ENCODE measurements around the gene RPRD1B. TPM values are rescaled to one million over a fixed set of nuclear protein-coding genes. Genes with fewer than 3 reads are reported as not detected.

RPRD1B gene
- total and polyA plus RNA-seq, 2 of the 13 experiments (the other 11 are each of a cell fraction or from before 2014, with no cell fraction given) = 31.1 to 41.5 TPM

DNA sequence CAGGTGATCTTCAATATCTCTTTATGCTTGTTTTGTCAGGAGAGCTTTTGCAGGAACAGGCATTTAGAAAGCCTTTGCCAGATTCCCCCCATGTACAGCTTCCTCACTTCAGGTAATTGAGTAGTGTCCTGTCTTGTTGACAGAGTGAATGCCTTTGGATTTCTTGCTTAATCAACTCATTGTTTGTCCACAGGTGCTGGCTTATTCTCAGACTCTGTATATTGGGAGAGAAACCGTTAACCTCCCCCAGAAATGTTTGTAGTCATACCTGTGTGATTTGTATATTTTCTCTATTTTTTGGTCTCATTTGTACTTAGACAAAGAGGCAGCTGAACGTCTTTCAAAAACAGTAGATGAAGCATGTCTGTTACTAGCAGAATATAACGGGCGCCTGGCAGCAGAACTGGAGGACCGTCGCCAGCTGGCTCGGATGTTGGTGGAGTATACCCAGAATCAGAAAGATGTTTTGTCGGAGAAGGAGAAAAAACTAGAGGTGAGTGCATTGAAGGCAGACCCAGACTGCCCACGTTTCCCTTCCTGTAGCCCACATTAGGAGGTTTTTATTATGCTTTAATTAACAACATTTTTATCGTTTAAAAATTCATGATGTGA lies 32.3 kb downstream of the RPRD1B start (continued):
- TF ChIP-seq ZNF547 (CRISPR knock-in tag; IDR thresholded peaks at IDR 0.05) = no peak
- TF ChIP-seq SOX13 (IDR thresholded peaks at IDR 0.05) = no peak
- TF ChIP-seq SOX13 (CRISPR knock-in tag; conservative IDR thresholded peaks at IDR 0.05 in 1 of 2, IDR thresholded peaks at IDR 0.05 in 1 of 2) = peak in 1 of 2 experiments; percentile 62; a peak in 1 of 4 replicates
- no peak for TF ChIP-seq ZNF615 (CRISPR knock-in tag; IDR thresholded peaks at IDR 0.05; ENCODE audit: borderline replicate concordance)
- TF ChIP-seq, protein P1, sequence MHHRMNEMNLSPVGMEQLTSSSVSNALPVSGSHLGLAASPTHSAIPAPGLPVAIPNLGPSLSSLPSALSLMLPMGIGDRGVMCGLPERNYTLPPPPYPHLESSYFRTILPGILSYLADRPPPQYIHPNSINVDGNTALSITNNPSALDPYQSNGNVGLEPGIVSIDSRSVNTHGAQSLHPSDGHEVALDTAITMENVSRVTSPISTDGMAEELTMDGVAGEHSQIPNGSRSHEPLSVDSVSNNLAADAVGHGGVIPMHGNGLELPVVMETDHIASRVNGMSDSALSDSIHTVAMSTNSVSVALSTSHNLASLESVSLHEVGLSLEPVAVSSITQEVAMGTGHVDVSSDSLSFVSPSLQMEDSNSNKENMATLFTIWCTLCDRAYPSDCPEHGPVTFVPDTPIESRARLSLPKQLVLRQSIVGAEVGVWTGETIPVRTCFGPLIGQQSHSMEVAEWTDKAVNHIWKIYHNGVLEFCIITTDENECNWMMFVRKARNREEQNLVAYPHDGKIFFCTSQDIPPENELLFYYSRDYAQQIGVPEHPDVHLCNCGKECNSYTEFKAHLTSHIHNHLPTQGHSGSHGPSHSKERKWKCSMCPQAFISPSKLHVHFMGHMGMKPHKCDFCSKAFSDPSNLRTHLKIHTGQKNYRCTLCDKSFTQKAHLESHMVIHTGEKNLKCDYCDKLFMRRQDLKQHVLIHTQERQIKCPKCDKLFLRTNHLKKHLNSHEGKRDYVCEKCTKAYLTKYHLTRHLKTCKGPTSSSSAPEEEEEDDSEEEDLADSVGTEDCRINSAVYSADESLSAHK (CRISPR knock-in tag; IDR thresholded peaks at IDR 0.05; ENCODE audit: borderline replicate concordance) = no peak
- no peak for TF ChIP-seq KLF15 (CRISPR knock-in tag; IDR thresholded peaks at IDR 0.05; ENCODE audit: borderline replicate concordance)
- TF ChIP-seq FOXJ3 (CRISPR knock-in tag; IDR thresholded peaks at IDR 0.05; ENCODE audit: borderline replicate concordance) = no peak
- no peak for TF ChIP-seq ERF (CRISPR knock-in tag; IDR thresholded peaks at IDR 0.05)
- TF ChIP-seq, protein P2, sequence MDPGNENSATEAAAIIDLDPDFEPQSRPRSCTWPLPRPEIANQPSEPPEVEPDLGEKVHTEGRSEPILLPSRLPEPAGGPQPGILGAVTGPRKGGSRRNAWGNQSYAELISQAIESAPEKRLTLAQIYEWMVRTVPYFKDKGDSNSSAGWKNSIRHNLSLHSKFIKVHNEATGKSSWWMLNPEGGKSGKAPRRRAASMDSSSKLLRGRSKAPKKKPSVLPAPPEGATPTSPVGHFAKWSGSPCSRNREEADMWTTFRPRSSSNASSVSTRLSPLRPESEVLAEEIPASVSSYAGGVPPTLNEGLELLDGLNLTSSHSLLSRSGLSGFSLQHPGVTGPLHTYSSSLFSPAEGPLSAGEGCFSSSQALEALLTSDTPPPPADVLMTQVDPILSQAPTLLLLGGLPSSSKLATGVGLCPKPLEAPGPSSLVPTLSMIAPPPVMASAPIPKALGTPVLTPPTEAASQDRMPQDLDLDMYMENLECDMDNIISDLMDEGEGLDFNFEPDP (CRISPR knock-in tag; conservative IDR thresholded peaks at IDR 0.05) = no peak
- TF ChIP-seq, protein P3, sequence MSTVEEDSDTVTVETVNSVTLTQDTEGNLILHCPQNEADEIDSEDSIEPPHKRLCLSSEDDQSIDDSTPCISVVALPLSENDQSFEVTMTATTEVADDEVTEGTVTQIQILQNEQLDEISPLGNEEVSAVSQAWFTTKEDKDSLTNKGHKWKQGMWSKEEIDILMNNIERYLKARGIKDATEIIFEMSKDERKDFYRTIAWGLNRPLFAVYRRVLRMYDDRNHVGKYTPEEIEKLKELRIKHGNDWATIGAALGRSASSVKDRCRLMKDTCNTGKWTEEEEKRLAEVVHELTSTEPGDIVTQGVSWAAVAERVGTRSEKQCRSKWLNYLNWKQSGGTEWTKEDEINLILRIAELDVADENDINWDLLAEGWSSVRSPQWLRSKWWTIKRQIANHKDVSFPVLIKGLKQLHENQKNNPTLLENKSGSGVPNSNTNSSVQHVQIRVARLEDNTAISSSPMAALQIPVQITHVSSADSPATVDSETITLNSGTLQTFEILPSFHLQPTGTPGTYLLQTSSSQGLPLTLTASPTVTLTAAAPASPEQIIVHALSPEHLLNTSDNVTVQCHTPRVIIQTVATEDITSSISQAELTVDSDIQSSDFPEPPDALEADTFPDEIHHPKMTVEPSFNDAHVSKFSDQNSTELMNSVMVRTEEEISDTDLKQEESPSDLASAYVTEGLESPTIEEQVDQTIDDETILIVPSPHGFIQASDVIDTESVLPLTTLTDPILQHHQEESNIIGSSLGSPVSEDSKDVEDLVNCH (CRISPR knock-in tag; IDR thresholded peaks at IDR 0.05) = no peak
- TF ChIP-seq ZFP36L1 (CRISPR knock-in tag; IDR thresholded peaks at IDR 0.05) = no peak
- no peak for TF ChIP-seq FOXP1 (IDR thresholded peaks at IDR 0.05)
- 0 out of 2 replicates have a peak, but pooled peaks have one; percentile 35 for TF ChIP-seq FOXP1 (CRISPR knock-in tag; IDR thresholded peaks at IDR 0.05)
- peak; percentile 65 for TF ChIP-seq FOXA3 (CRISPR knock-in tag; IDR thresholded peaks at IDR 0.05)
- no peak for TF ChIP-seq MTA3 (CRISPR knock-in tag; IDR thresholded peaks at IDR 0.05)
- no peak for TF ChIP-seq ZMYM2 (CRISPR knock-in tag; IDR thresholded peaks at IDR 0.05)
- no peak for TF ChIP-seq ZBTB8A (CRISPR knock-in tag; IDR thresholded peaks at IDR 0.05; ENCODE audit: borderline replicate concordance, low read depth)
- TF ChIP-seq DR1 (CRISPR knock-in tag; IDR thresholded peaks at IDR 0.05) = no peak
- TF ChIP-seq FOXA1 (IDR thresholded peaks at IDR 0.05) = no peak
- TF ChIP-seq FOXA1 (CRISPR knock-in tag; IDR thresholded peaks at IDR 0.05) = peak; percentile 76
- TF ChIP-seq CEBPG (CRISPR knock-in tag; IDR thresholded peaks at IDR 0.05) = peak; percentile 65
- no peak for TF ChIP-seq TRIM24 (CRISPR knock-in tag; IDR thresholded peaks at IDR 0.05)
- TF ChIP-seq ZBTB7A (CRISPR knock-in tag; IDR thresholded peaks at IDR 0.05) = no peak
